H9 (cell line): Measurements from ENCODE around the gene ESX1. TPM values are rescaled to one million over a fixed set of nuclear protein-coding genes. Genes with fewer than 3 reads are reported as not detected.

Experiments used
- DNase-seq: peaks from one replicate; pipeline ENCODE4 v3.0.0-alpha.2; 2017
- H2AFZ ChIP-seq: one replicate; pipeline ENCODE4 v1.6.1; 2013; ENCODE audit warnings: mild to moderate bottlenecking, low read length, control low read depth, moderate library complexity
- H2AK5ac ChIP-seq: 2 replicates; pipeline ENCODE4 v1.6.1; 2013; ENCODE audit warnings: low read length, control low read depth, mixed read lengths; ENCODE audit not compliant: insufficient read length
- H2BK120ac ChIP-seq: one replicate; pipeline ENCODE4 v1.6.1; 2013; ENCODE audit warnings: low read depth, mild to moderate bottlenecking, low read length, control low read depth, inconsistent platforms; ENCODE audit not compliant: poor library complexity, severe bottlenecking
- H2BK12ac ChIP-seq: 2 replicates; pipeline ENCODE4 v1.6.1; 2013; ENCODE audit warnings: low read length, control low read depth, mixed read lengths, low read depth; ENCODE audit not compliant: insufficient read length
- H2BK15ac ChIP-seq: 2 replicates; pipeline ENCODE4 v1.6.1; 2013; ENCODE audit warnings: low read depth, low read length, control low read depth
- H2BK20ac ChIP-seq: one replicate; pipeline ENCODE4 v1.6.1; 2013; ENCODE audit warnings: low read depth, mild to moderate bottlenecking, low read length, control low read depth, inconsistent platforms; ENCODE audit not compliant: poor library complexity, severe bottlenecking
- H2BK5ac ChIP-seq: 2 replicates; pipeline ENCODE4 v1.6.1; 2013; ENCODE audit warnings: low read length, control low read depth, mixed read lengths; ENCODE audit not compliant: insufficient read length
- H3K14ac ChIP-seq: 2 replicates; pipeline ENCODE4 v1.6.1; 2013; ENCODE audit warnings: low read length, control low read depth; ENCODE audit not compliant: insufficient read depth
- H3K18ac ChIP-seq: 2 replicates; pipeline ENCODE4 v1.6.1; 2013; ENCODE audit warnings: low read depth, mild to moderate bottlenecking, mixed read lengths, low read length, control low read depth; ENCODE audit not compliant: insufficient read length
- H3K23ac ChIP-seq: 2 replicates; pipeline ENCODE4 v1.6.1; 2013; ENCODE audit warnings: low read length, control low read depth, mixed read lengths, low read depth; ENCODE audit not compliant: insufficient read length
- H3K23me2 ChIP-seq: 2 replicates; pipeline ENCODE4 v1.6.1; 2013; ENCODE audit warnings: low read depth, mild to moderate bottlenecking, mixed read lengths, low read length, control low read depth; ENCODE audit not compliant: insufficient read length, poor library complexity, severe bottlenecking
- H3K27ac ChIP-seq: 2 replicates; pipeline ENCODE4 v1.5.1; 2013; ENCODE audit warnings: low read length, control low read depth, mixed read lengths, low read depth; ENCODE audit not compliant: insufficient read length
- H3K27me3 ChIP-seq: 2 replicates; pipeline ENCODE4 v1.6.1; 2013; ENCODE audit warnings: low read length, control low read depth, inconsistent platforms; ENCODE audit not compliant: insufficient read depth
- H3K4ac ChIP-seq: 2 replicates; pipeline ENCODE4 v1.6.1; 2013; ENCODE audit warnings: low read depth, mild to moderate bottlenecking, control low read depth, inconsistent platforms, low read length, moderate library complexity
- H3K4me1 ChIP-seq: 2 replicates; pipeline ENCODE4 v1.6.1; 2013; ENCODE audit warnings: low read length, control low read depth, inconsistent platforms; ENCODE audit not compliant: insufficient read depth
- H3K4me2 ChIP-seq: 2 replicates; pipeline ENCODE4 v1.6.1; 2013; ENCODE audit warnings: low read length, control low read depth, mixed read lengths; ENCODE audit not compliant: insufficient read length, insufficient read depth
- H3K56ac ChIP-seq: 2 replicates; pipeline ENCODE4 v1.6.1; 2013; ENCODE audit warnings: low read depth, mild to moderate bottlenecking, mixed read lengths, low read length, control low read depth; ENCODE audit not compliant: insufficient read length
- H3K79me1 ChIP-seq: 2 replicates; pipeline ENCODE4 v1.6.1; 2013; ENCODE audit warnings: low read depth, mild to moderate bottlenecking, moderate library complexity, low read length, control low read depth, inconsistent platforms; ENCODE audit not compliant: insufficient read depth, poor library complexity, severe bottlenecking
- H3K79me2 ChIP-seq: 2 replicates; pipeline ENCODE4 v1.6.1; 2013; ENCODE audit warnings: low read length, control low read depth, inconsistent platforms; ENCODE audit not compliant: insufficient read depth
- H3K9ac ChIP-seq: 2 replicates; pipeline ENCODE4 v1.6.1; 2013; ENCODE audit warnings: low read length, control low read depth, mixed read lengths; ENCODE audit not compliant: insufficient read length; ENCODE audit errors: extremely low read depth
- H3K9me3 ChIP-seq: one replicate; pipeline ENCODE4 v1.6.1; 2013; ENCODE audit warnings: low read depth, low read length, inconsistent platforms; ENCODE audit not compliant: control insufficient read depth
- H3T11ph ChIP-seq: one replicate; pipeline ENCODE4 v1.6.1; 2013; ENCODE audit warnings: mild to moderate bottlenecking, low read length, control low read depth, inconsistent platforms
- H4K20me1 ChIP-seq: one replicate; pipeline ENCODE4 v1.6.1; 2013; ENCODE audit not compliant: control insufficient read depth, insufficient read length, insufficient read depth
- H4K5ac ChIP-seq: 2 replicates; pipeline ENCODE4 v1.6.1; 2013; ENCODE audit warnings: low read depth, mild to moderate bottlenecking, mixed read lengths, low read length, control low read depth; ENCODE audit not compliant: insufficient read length
- H4K8ac ChIP-seq: replicated peaks from 2 replicates; pipeline ENCODE4 v1.6.1; 2013; ENCODE audit warnings: low read length, control low read depth, mixed read lengths, low read depth; ENCODE audit not compliant: insufficient read length
- H4K91ac ChIP-seq: 2 replicates; pipeline ENCODE4 v1.6.1; 2013; ENCODE audit warnings: low read depth, mild to moderate bottlenecking, moderate library complexity, mixed read lengths, low read length, control low read depth; ENCODE audit not compliant: insufficient read length
- H3K27ac Mint-ChIP-seq, 3 experiments: 2 replicates in 2 of 3; 3 replicates in 1 of 3; pipeline ENCODE4 v1.8.0; 2020 to 2021; ENCODE audit warnings: mixed read lengths in 3 of 3, mild to moderate bottlenecking in 1 of 3, moderate library complexity in 1 of 3
- H3K27me3 Mint-ChIP-seq: 2 replicates; pipeline ENCODE4 v1.8.0; 2021; ENCODE audit warnings: low read depth, mild to moderate bottlenecking, moderate library complexity, mixed read lengths
- H3K36me3 Mint-ChIP-seq, 3 experiments: 2 replicates in 2 of 3; 3 replicates in 1 of 3; pipeline ENCODE4 v1.8.0; 2020 to 2021; ENCODE audit warnings: low read depth in 3 of 3, mixed read lengths in 3 of 3; ENCODE audit not compliant: insufficient read depth in 1 of 3
- H3K4me1 Mint-ChIP-seq, 2 experiments: 2 replicates each; pipeline ENCODE4 v1.8.0; 2020; ENCODE audit warnings: mixed read lengths in 2 of 2
- H3K4me3 Mint-ChIP-seq, 2 experiments: 2 replicates in 1 of 2; 3 replicates in 1 of 2; pipeline ENCODE4 v1.8.0; 2020 to 2021; ENCODE audit warnings: mild to moderate bottlenecking in 2 of 2, mixed read lengths in 2 of 2, moderate library complexity in 1 of 2
- H3K9me3 Mint-ChIP-seq, 2 experiments: 2 replicates in 1 of 2; 3 replicates in 1 of 2; pipeline ENCODE4 v1.8.0; 2020; ENCODE audit warnings: mild to moderate bottlenecking in 2 of 2, mixed read lengths in 2 of 2, moderate library complexity in 1 of 2
- CTCF ChIP-seq: fragments of 200-600 bp; sonication (generic); conservative IDR thresholded peaks from 3 replicates; pipeline ENCODE4 v1.8.0; 2021; ENCODE audit warnings: antibody characterized with exemption, mild to moderate bottlenecking
- WGBS: extraction: QIAGEN DNeasy Blood & Tissue Kit; methylation state at CpG from one replicate; pipeline ENCODE4 v1.1.7; 2013; ENCODE audit warnings: missing lambda C conversion rate, low lambda C conversion rate, mixed read lengths; ENCODE audit not compliant: insufficient read length; ENCODE audit errors: extremely low coverage; 5-methylcytosine and 5-hydroxymethylcytosine counted together
- total RNA-seq: library from RNA; stranded (reverse); gene quantifications from 2 replicates; pipeline ENCODE4 v1.2.1, GENCODE V29; 2021

ESX1 gene
- total RNA-seq, 1 experiment from 2014 or later: not detected

GRCh38 chrX:104205548-104205947 is 49.2 kb downstream of the ESX1 start:
- Mint-ChIP-seq H3K4me1 (no peaks in the 10 kb centered on the region), H3K9me3 (peaks cover 0 to 37% of the 10 kb centered on the region in 2 experiments; a peak in 3 of 5 replicates), H3K27me3 (peaks cover 19% of the 10 kb centered on the region), H3K36me3 (peaks cover 0 to 3% (median 0%) of the 10 kb centered on the region in 3 experiments; a peak in 2 of 7 replicates), H3K27ac (no peak overlapping the region), H3K4me3 (no peak overlapping the region)
- no peak for TF ChIP-seq CTCF
- no peaks in the 10 kb centered on the region for H3K4me1 ChIP-seq
- H2BK12ac ChIP-seq: no peak overlapping the region
- no peaks in the 10 kb centered on the region for H3K23me2 ChIP-seq
- no peak overlapping the region for H2BK120ac ChIP-seq
- H3T11ph ChIP-seq: no peak overlapping the region
- H3K23ac ChIP-seq: no peak overlapping the region
- no peak overlapping the region for H4K91ac ChIP-seq
- H3K56ac ChIP-seq: no peak overlapping the region
- no peak overlapping the region for H3K27ac ChIP-seq
- H3K79me1 ChIP-seq: no peaks in the 10 kb centered on the region
- no peak overlapping the region for H3K9ac ChIP-seq
- WGBS: no CpG with 5 or more reads among the region's 5 CpGs
- H4K5ac ChIP-seq: no peak overlapping the region
- H4K8ac ChIP-seq: no peak overlapping the region
- H2AFZ ChIP-seq: no peak overlapping the region
- no peak overlapping the region for H3K14ac ChIP-seq
- no peak overlapping the region for H2BK5ac ChIP-seq
- H3K18ac ChIP-seq: no peak overlapping the region
- H3K27me3 ChIP-seq: no peaks in the 10 kb centered on the region
- H3K4me2 ChIP-seq: no peak overlapping the region
- no peaks in the 10 kb centered on the region for H3K79me2 ChIP-seq
- peaks cover 6% of the 10 kb centered on the region for H3K9me3 ChIP-seq
- no peak for DNase-seq
- no peak overlapping the region for H2BK15ac ChIP-seq
- no peaks in the 10 kb centered on the region for H4K20me1 ChIP-seq
- H3K4ac ChIP-seq: no peak overlapping the region
- H2BK20ac ChIP-seq: no peak overlapping the region
- no peak overlapping the region for H2AK5ac ChIP-seq

Other genes with a start within 250 kb of the ESX1 start
- gene H2BW1, start 241.2 kb downstream of the ESX1 start, total RNA-seq: 0.26 TPM in 1 of 2 replicates, not detected in the other
- not detected in 2 replicates for gene H2BW2, start 215.0 kb downstream of the ESX1 start, total RNA-seq
- 1.8 and 2.0 TPM in 2 replicates for gene TMSB15C, start 178.7 kb downstream of the ESX1 start, total RNA-seq
- 1.5 and 1.8 TPM in 2 replicates for gene ZCCHC18, start 142.4 kb downstream of the ESX1 start, total RNA-seq
- gene SLC25A53, start 97.9 kb downstream of the ESX1 start, total RNA-seq: 1.3 and 1.6 TPM in 2 replicates
- gene FAM199X, start 88.5 kb downstream of the ESX1 start, total RNA-seq: 12.1 and 14.0 TPM in 2 replicates